ENCODE measurements around the gene TCERG1L. TPM values are rescaled to one million over a fixed set of nuclear protein-coding genes. Genes with fewer than 3 reads are reported as not detected.
"Not testable (repeated sequence)": the region's sequence is repeated elsewhere in the genome, so short reads cannot be mapped to it uniquely, and the experiment has no call there.

Gene TCERG1L
- total RNA-seq, 2 donors from 2014 or later: not detected

- no peaks in the 10 kb centered on the region for H3K9me3 ChIP-seq
- H3K4me1 ChIP-seq (ENCODE audit: control insufficient read depth in 1 of 2, low read depth in 2 of 2): no peaks in the 10 kb centered on the region
- H3K27me3 ChIP-seq (replicated peaks; ENCODE audit: insufficient read depth): no peaks in the 10 kb centered on the region
- DNase-seq (ENCODE audit: low spot score): no peak
- H3K27ac ChIP-seq: no peak overlapping the region
- no peak for ATAC-seq (ENCODE audit: insufficient number of reproducible peaks, low FRiP score, low read depth)
- TF ChIP-seq CTCF (IDR thresholded peaks at IDR 0.05): no peak
- no peak overlapping the region for H3K4me3 ChIP-seq
- H3K36me3 ChIP-seq: no peaks in the 10 kb centered on the region
These were observed 133.8 kb downstream of the TCERG1L start for GRCh38 chr10:131177431-131178327.

GRCh38 chr10:131176907-131177306 is 134.6 kb downstream of the TCERG1L start:
- Histone ChIP-seq H3K27ac (no peak overlapping the region), H3K4me3 (no peak overlapping the region), H3K36me3 (no peaks in the 10 kb centered on the region), H3K4me1 (ENCODE audit: control insufficient read depth in 1 of 2, low read depth in 2 of 2) (no peaks in the 10 kb centered on the region), H3K9me3 (no peaks in the 10 kb centered on the region), H3K27me3 (replicated peaks; ENCODE audit: insufficient read depth) (no peaks in the 10 kb centered on the region)
- no peak for DNase-seq (ENCODE audit: low spot score)
- TF ChIP-seq CTCF (IDR thresholded peaks at IDR 0.05): no peak
- no peak for ATAC-seq (ENCODE audit: insufficient number of reproducible peaks, low FRiP score, low read depth)

GRCh38 chr10:131176324-131176723 is 135.2 kb downstream of the TCERG1L start:
- DNase-seq (ENCODE audit: low spot score); H3K4me1 ChIP-seq (ENCODE audit: control insufficient read depth in 1 of 2, low read depth in 2 of 2); H3K27me3 ChIP-seq (replicated peaks; ENCODE audit: insufficient read depth); H3K9me3 ChIP-seq; ATAC-seq (ENCODE audit: insufficient number of reproducible peaks, low FRiP score, low read depth); H3K36me3 ChIP-seq; H3K4me3 ChIP-seq; H3K27ac ChIP-seq: not testable (repeated sequence)

GRCh38 chr10:131175891-131176290 is 135.6 kb downstream of the TCERG1L start:
- Histone ChIP-seq H3K36me3 (no peaks in the 10 kb centered on the region), H3K27me3 (replicated peaks; ENCODE audit: insufficient read depth) (no peaks in the 10 kb centered on the region)

GRCh38 chr10:131174651-131175540 is 136.6 kb downstream of the TCERG1L start:
- ATAC-seq (ENCODE audit: insufficient number of reproducible peaks, low FRiP score, low read depth): no peak
- Histone ChIP-seq H3K4me3 (no peak overlapping the region), H3K27me3 (replicated peaks; ENCODE audit: insufficient read depth) (no peaks in the 10 kb centered on the region), H3K4me1 (ENCODE audit: control insufficient read depth in 1 of 2, low read depth in 2 of 2) (no peaks in the 10 kb centered on the region), H3K9me3 (no peaks in the 10 kb centered on the region), H3K27ac (no peak overlapping the region), H3K36me3 (no peaks in the 10 kb centered on the region)
- TF ChIP-seq CTCF (IDR thresholded peaks at IDR 0.05): no peak
- DNase-seq (ENCODE audit: low spot score): no peak

More at GRCh38 chr10:131175891-131176290, 135.6 kb downstream of the TCERG1L start:
- H3K27ac ChIP-seq: no peak overlapping the region
- no peaks in the 10 kb centered on the region for H3K9me3 ChIP-seq
- no peaks in the 10 kb centered on the region for H3K4me1 ChIP-seq (ENCODE audit: control insufficient read depth in 1 of 2, low read depth in 2 of 2)
- ATAC-seq (ENCODE audit: insufficient number of reproducible peaks, low FRiP score, low read depth) (no peak), DNase-seq (ENCODE audit: low spot score) (no peak)
- no peak overlapping the region for H3K4me3 ChIP-seq
- no peak for TF ChIP-seq CTCF (IDR thresholded peaks at IDR 0.05)

All from thoracic aorta (tissue), 2 donors.